ENCODE results near the gene HNRNPF. TPM values are rescaled to one million over a fixed set of nuclear protein-coding genes. Genes with fewer than 3 reads are reported as not detected.
"Not testable (repeated sequence)": the region's sequence is repeated elsewhere in the genome, so short reads cannot be mapped to it uniquely, and the experiment has no call there.

HNRNPF gene
- total RNA-seq = 100 to 1,000 TPM; 138 to 215 (median 180) TPM

- TF ChIP-seq EP300 (IDR thresholded peaks at IDR 0.05) = no peak
- TF ChIP-seq POLR2A (IDR thresholded peaks at IDR 0.05) = peak; percentile 92 to 94
- peak in 2 of 4 experiments; percentile 8 to 21 for TF ChIP-seq CTCF (IDR thresholded peaks at IDR 0.05)
- TF ChIP-seq POLR2AphosphoS5 (IDR thresholded peaks at IDR 0.05) = peak; percentile 96
- peak; percentile 94 for ATAC-seq
- H3K36me3 ChIP-seq = peaks cover 0 to 2% of the 10 kb centered on the region in 2 donors
Observed at GRCh38 chr10:43408710-43409384, at the start of gene HNRNPF. HNRNPF (minus strand) TSS chr10:43409186; CDS start chr10:43387884, 21,302 bp downstream.

GRCh38 chr10:43458227-43458626 is 49.2 kb upstream of the HNRNPF start:
- peaks cover 0 to 12% (median 9%) of the 10 kb centered on the region in 3 donors for H3K4me1 ChIP-seq
- no peaks in the 10 kb centered on the region for H3K27me3 ChIP-seq
- no peaks in the 10 kb centered on the region for H3K36me3 ChIP-seq
- WGBS, 2 donors (ENCODE audit: low coverage in 1 of 2) = 74% methylated on average over 3 of the region's 3 CpGs; no CpG with 5 or more reads in 1 of the 2 donors
- no peak for ATAC-seq
- H3K27ac ChIP-seq = no peak overlapping the region
- no peaks in the 10 kb centered on the region for H3K9me3 ChIP-seq
- TF ChIP-seq POLR2A (IDR thresholded peaks at IDR 0.05) (no peak), POLR2AphosphoS5 (IDR thresholded peaks at IDR 0.05) (no peak), EP300 (IDR thresholded peaks at IDR 0.05) (no peak), CTCF (IDR thresholded peaks at IDR 0.05) (no peak)
- H3K4me3 ChIP-seq = no peak overlapping the region

More at GRCh38 chr10:43408710-43409384, at the start of gene HNRNPF:
- WGBS, 2 donors (ENCODE audit: low coverage in 1 of 2) = 0% methylated on average over 1 of the region's 68 CpGs; no CpG with 5 or more reads in 1 of the 2 donors
- no peaks in the 10 kb centered on the region for H3K9me3 ChIP-seq
- no peaks in the 10 kb centered on the region for H3K27me3 ChIP-seq
- peaks cover 7 to 40% (median 20%) of the 10 kb centered on the region in 3 donors for H3K4me1 ChIP-seq
- H3K4me3 ChIP-seq = peak within 1 kb of the TSS; percentile 67 to 75
- peak within 1 kb of the TSS; percentile 89 to 99 (median 99) for H3K27ac ChIP-seq

- Histone ChIP-seq H3K4me1 (peaks cover 0 to 12% (median 9%) of the 10 kb centered on the region in 3 donors), H3K4me3 (peak overlapping the region in 1 of 2 donors; percentile 59), H3K27ac (peak overlapping the region; percentile 63 to 92 (median 90))
- not testable (repeated sequence) for ATAC-seq, H3K36me3 ChIP-seq, H3K9me3 ChIP-seq, H3K27me3 ChIP-seq
- whole genome bisulfite sequencing, 2 donors (ENCODE audit: low coverage in 1 of 2) = 95 to 98% methylated on average over 8 to 12 of the region's 15 CpGs
Observed at GRCh38 chr10:43456561-43456960, 47.6 kb upstream of the HNRNPF start.

GRCh38 chr10:43454025-43454424 is 45.0 kb upstream of the HNRNPF start:
- 87 to 93% methylated on average over 7 to 9 of the region's 9 CpGs for WGBS, 2 donors (ENCODE audit: low coverage in 1 of 2)
- H3K4me3 ChIP-seq, H3K36me3 ChIP-seq, H3K9me3 ChIP-seq, ATAC-seq, H3K27me3 ChIP-seq: not testable (repeated sequence)
- Histone ChIP-seq H3K27ac (peak overlapping the region in 2 of 4 donors; percentile 91 to 92), H3K4me1 (peaks cover 0 to 12% (median 9%) of the 10 kb centered on the region in 3 donors)

- no peak overlapping the region for H3K4me3 ChIP-seq
- H3K27me3 ChIP-seq = no peaks in the 10 kb centered on the region
- TF ChIP-seq EP300 (IDR thresholded peaks at IDR 0.05) = no peak
- no peak for TF ChIP-seq POLR2AphosphoS5 (IDR thresholded peaks at IDR 0.05)
- TF ChIP-seq CTCF (IDR thresholded peaks at IDR 0.05) = no peak
- no peak for TF ChIP-seq POLR2A (IDR thresholded peaks at IDR 0.05)
- peaks cover 0 to 12% (median 9%) of the 10 kb centered on the region in 3 donors for H3K4me1 ChIP-seq
- peak overlapping the region in 1 of 4 donors; percentile 91 for H3K27ac ChIP-seq
- no peak for ATAC-seq
- 62 to 63% methylated on average over 4 of the region's 4 CpGs for WGBS, 2 donors (ENCODE audit: low coverage in 1 of 2)
- no peaks in the 10 kb centered on the region for H3K9me3 ChIP-seq
- no peaks in the 10 kb centered on the region for H3K36me3 ChIP-seq
Observed at GRCh38 chr10:43453266-43453831, 44.4 kb upstream of the HNRNPF start.

All from gastroesophageal sphincter (tissue), 4 donors.